HG02798 (cell line): Measurements from ENCODE around the gene ACSL1.
"Not testable (repeated sequence)": the region's sequence is repeated elsewhere in the genome, so short reads cannot be mapped to it uniquely, and the experiment has no call there.

Experiments
- ATAC-seq: cut with Tn5 transposase; IDR thresholded peaks from one replicate; pipeline ENCODE4 v1.9.1; 2021; ENCODE audit warnings: mild to moderate bottlenecking; ENCODE audit not compliant: unreplicated experiment, poor library complexity

Gene ACSL1

GRCh38 chr4:184763150-184763780 lies 62.5 kb downstream of the ACSL1 start:
- ATAC-seq, result no peak

DNA sequence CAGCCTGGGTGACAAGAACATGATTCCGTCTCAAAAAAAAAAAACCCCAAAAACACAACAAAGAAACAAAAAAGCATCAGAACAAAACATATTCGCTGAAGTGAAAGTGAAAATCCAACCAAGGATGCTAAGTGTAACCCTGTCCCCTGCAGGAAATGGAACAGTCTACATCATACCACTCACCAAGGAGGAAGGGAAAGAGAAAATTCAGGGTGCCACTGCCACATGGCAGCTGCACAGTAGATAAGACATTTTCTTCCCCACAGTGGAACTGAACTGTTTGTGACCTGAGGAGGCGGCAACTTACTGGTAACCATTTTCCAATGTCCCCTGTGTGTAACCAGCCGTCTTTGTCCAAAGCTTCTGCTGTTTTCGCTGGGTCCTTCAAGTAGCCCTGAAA lies 63.7 kb downstream of the ACSL1 start:
- ATAC-seq, result peak; percentile 80

DNA sequence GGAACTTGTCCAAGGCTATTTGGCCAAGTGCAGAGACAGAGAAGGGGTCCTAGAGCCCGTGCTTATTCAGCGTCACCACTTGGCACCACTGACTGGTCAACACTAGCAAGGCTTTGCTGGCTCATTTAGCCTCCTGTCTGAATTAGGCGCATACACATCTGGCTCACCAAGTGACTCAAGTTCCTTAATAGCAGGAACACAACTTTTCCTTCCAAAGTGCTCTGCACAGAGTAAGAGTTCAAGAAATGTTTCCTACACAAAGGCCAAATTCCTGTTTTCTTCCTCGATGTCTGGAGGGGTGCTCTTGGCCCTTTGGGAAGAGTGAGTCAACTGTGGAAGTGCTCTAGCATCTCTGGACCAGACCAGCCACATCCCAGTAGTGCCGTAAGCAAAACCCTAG lies 65.1 kb downstream of the ACSL1 start:
- ATAC-seq, result no peak

GRCh38 chr4:184757810-184758209 lies 68.0 kb downstream of the ACSL1 start:
- no peak for ATAC-seq

DNA sequence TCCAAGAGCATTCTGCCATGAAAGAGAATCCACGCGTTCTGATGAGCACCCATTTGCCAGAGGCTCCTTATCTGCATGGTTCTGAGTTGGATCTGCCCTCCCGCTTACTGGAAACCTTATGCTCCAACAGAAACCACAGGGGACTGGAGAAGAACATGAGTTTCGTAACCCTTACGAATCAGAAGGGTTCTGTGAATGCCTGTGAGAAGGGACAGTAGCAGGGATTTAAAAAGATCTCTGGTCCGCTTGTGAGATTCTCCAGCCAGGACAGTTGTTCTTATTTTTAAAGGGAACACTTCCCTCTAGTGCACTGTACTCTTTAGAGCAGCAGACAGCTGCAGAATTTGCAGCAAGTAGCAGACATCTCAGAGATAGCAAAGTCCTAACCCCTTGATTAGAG lies 69.4 kb downstream of the ACSL1 start:
- no peak for ATAC-seq

DNA sequence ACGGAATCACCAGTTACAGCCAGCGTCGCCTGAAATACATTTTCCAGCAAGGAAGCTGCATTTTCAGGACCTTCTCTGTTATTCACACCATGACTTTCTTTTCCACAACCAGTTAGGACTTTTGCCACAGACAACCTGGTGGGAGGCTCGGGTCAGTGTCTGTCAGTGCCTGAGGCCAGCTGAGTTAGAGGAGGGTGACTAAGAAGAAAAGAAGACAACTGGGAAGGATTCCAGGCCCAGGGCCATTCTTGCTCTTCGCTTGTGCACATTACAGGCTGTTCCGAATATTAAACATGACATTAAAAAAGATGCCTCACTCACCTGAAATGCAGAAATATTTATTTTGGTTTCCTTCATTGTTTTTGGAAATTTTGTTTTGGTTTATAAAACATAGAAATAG lies 70.5 kb downstream of the ACSL1 start:
- no peak for ATAC-seq

DNA sequence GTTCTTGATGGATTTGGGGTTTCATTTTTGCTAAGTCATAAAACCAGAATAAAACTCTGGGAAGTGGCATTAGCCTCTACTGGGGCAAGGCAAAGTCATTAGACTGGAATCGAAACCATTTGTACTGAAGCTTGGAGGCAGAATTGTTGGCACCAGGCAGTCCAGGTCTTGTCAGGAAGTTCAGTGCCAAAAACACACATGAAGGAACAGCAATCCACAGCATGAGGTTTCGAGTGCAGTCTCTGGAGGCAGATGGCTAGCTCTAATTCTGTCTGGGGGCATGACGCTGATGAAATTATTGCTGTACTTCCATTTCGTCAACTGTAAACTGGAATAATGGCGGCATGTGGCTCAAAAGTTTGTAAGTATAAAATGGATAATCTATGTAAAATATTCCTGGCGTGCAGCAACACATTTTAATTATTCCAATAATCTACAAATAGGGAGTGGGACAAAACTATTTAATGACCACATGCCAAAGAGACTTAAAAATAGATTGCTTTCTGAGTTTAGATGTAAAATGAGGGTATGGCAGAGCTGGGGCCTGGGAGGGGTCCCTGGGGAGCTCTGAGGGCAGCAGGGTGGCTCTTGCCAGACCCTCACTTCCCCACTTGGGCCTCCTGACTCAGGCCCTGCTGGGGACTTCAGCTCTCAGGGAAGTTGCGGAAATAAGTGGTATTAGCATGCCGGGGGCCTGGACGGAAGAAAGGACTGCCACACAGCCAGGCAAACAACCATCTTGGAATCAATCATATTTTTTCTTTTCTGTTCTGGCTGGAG lies 73.1 kb downstream of the ACSL1 start:
- no peak for ATAC-seq

DNA sequence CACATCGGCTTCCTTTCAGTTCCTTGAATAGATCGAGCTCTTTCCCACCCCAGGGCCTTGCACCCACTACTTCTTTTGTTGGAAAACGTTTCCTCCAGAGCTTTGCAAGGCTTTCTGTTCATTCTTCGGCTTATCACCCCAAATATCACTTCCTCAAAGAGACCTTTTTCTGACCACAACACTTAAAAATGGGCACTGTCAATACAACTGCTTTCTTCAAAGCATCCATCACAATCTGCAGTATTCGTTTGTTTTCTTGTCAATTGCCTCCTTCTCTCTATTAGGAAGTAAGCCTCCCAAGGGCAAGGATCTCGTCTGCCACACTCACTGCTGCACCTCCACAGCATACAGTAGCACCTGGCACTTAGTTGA lies 74.2 kb downstream of the ACSL1 start:
- no peak for ATAC-seq

- ATAC-seq, result no peak
Measured at GRCh38 chr4:184750926-184751584, 74.7 kb downstream of the ACSL1 start.

- no peak for ATAC-seq
Measured at GRCh38 chr4:184748251-184748652, 77.5 kb downstream of the ACSL1 start.

DNA sequence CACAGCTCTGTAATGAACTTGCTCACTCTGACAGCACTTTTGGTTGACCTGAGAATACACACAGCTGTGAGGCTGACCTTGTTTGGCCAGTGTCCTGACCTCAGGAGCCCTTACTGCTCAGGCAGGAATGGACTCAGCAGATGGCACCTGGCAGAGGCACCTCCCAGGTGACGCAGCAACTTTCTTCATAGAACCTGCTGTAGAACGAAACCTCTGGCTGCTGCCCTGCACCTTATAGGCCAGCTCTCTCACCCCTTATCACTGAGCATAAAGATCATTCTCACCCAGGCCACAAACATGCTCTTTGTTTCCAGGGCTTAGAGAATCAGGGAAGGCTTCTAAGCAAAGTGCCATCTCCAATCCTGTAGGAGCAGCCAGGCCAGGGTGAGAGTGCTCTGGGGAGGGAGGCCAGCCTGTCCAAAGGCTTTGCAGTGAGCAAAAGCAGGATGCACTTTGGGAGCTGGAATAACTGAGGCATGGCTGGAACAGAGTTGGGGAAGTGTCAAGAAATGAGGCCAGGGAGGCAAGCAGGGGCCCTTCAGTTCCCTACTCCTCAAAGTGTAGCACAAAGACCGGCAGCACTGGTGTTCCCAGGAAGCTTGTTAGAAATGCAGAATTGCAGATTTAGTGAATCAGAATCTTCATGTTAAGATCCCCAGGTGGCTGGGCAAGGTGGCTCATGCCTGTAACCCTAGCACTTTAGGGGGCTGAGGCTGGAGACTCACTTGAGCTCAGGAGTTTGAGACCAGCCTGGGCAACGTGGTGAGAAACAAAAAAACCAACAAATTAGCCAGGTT lies 78.5 kb downstream of the ACSL1 start:
- ATAC-seq, result no peak

- ATAC-seq, result peak; percentile 66
Measured at GRCh38 chr4:184745831-184746795, 79.7 kb downstream of the ACSL1 start.

GRCh38 chr4:184744236-184744635 lies 81.5 kb downstream of the ACSL1 start:
- no peak for ATAC-seq

DNA sequence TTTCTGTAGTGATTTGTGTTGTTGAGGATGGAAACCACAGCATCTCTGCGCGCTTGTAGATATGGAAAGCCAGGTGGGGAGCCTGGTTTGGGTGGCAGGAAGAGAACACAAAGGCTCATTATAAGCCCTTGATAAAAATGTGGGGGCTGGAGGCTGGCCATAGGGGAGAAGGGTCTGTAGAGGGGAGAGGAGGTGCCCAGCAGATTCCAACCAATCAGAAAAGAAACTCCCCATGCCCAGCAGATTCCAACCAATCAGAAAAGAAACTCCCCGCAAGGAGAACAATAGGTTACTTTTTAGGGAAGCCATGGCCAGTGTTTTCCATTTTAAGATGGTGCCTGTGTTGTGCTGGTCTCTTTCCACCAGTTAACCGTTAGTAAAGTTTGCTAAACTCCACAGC lies 82.1 kb downstream of the ACSL1 start:
- ATAC-seq, result no peak

GRCh38 chr4:184741651-184742050 lies 84.1 kb downstream of the ACSL1 start:
- not testable (repeated sequence) for ATAC-seq

DNA sequence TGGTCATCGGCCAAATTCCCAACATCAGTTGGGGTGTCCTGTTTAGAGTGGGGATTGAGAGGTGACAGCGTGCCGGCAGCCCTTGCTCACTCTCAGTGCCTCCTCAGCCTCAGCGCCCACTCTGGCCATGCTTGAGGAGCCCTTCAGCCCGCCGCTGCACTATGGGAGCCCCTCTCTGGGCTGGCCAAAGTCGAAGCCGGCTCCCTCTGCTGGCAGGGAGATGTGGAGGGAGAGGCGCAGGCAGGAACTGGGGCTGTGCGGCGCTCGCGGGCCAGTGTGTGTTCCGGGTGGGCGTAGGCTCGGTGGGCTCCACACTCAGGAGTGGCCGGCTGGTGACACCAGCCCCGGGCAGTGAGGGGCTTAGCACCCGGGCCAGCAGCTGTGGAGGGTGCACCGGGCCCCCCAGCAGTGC lies 84.8 kb downstream of the ACSL1 start:
- ATAC-seq, result no peak

- ATAC-seq, result not testable (repeated sequence)
Measured at GRCh38 chr4:184739575-184739974, 86.2 kb downstream of the ACSL1 start.

DNA sequence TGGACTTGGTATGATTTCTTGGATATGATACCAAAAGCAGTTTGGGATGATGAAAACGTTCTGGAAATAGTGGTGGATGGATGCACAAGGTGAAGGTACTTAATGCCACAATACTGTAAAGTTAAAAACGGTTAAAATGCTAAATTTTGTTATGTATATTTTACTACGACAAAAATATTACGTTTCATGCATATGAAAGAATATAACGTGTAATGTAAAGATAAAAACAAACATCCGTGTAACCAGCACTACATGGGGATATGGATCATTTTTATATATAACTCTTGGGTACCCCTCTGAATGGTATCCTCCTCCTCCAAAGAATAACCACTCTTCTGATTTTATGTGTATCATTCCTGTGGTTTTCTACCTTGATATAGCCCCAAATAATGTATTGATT lies 91.0 kb downstream of the ACSL1 start:
- no peak for ATAC-seq

- ATAC-seq, result peak; percentile 91
Measured at GRCh38 chr4:184733654-184734524, 91.9 kb downstream of the ACSL1 start, which contains the start of gene CENPU. TSS of gene CENPU (minus strand) at chr4:184734096. CDS start at chr4:184734062, 34 bp downstream.
